H1 (cell line): ENCODE data around the gene SLC25A12.

Experiments
- CREB1 ChIP-seq: IDR thresholded peaks from 2 replicates; pipeline ENCODE4 v1.6.1; 2012; ENCODE audit warnings: inconsistent platforms
- CTCF ChIP-seq, 3 experiments: IDR thresholded peaks; 1 replicate in 2 of 3; 2 replicates in 1 of 3; pipeline versions ENCODE4 v1.5.1 to v1.6.1; 2011; ENCODE audit warnings: low read length in 3 of 3, mild to moderate bottlenecking in 3 of 3, inconsistent platforms in 2 of 3, low read depth in 1 of 3, moderate library complexity in 1 of 3; ENCODE audit not compliant: insufficient read depth in 1 of 3; ENCODE audit errors: control extremely low read depth in 1 of 3
- EP300 ChIP-seq, 2 experiments: IDR thresholded peaks; 1 replicate in 1 of 2; 2 replicates in 1 of 2; pipeline ENCODE4 v1.6.1; 2011 to 2012; ENCODE audit warnings: low read depth in 2 of 2, low read length in 2 of 2, mild to moderate bottlenecking in 2 of 2, borderline replicate concordance in 1 of 2, inconsistent platforms in 1 of 2, moderate library complexity in 1 of 2
- POLR2A ChIP-seq, 2 experiments: IDR thresholded peaks; 1 replicate in 1 of 2; 2 replicates in 1 of 2; pipeline ENCODE4 v1.6.1; 2011; ENCODE audit warnings: low read depth in 2 of 2, low read length in 2 of 2, mild to moderate bottlenecking in 2 of 2; ENCODE audit errors: control extremely low read depth in 1 of 2
- TAF1 ChIP-seq: IDR thresholded peaks from 2 replicates; pipeline ENCODE4 v1.6.1; 2011; ENCODE audit warnings: mild to moderate bottlenecking, low read depth, low read length

- TF ChIP-seq CTCF (IDR thresholded peaks at IDR 0.05; ENCODE audit: control extremely low read depth in 1 of 3, insufficient read depth in 1 of 3, low read depth in 1 of 3, low read length in 3 of 3) (no peak), CREB1 (no peak), POLR2A (IDR thresholded peaks at IDR 0.05; ENCODE audit: control extremely low read depth in 1 of 2, low read depth in 2 of 2, low read length in 2 of 2) (no peak), TAF1 (no peak), EP300 (IDR thresholded peaks at IDR 0.05; ENCODE audit: borderline replicate concordance in 1 of 2, low read depth in 2 of 2, low read length in 2 of 2) (no peak)
These were observed 80.9 kb downstream of the SLC25A12 start for GRCh38 chr2:171813126-171813525.
